ENCODE measurements around the gene ANKRD44. TPM values are rescaled to one million over a fixed set of nuclear protein-coding genes. Genes with fewer than 3 reads are reported as not detected.

The ANKRD44 gene
- total and polyA plus RNA-seq, 2 of the 8 experiments (the other 6 are each of a cell fraction or from before 2014, with no cell fraction given): 1.2 to 1.3 TPM

GRCh38 chr2:197223451-197223850, 87.1 kb downstream of the ANKRD44 start:
- no peak overlapping the region for H4K8ac ChIP-seq (ENCODE audit: extremely low read depth, insufficient read depth, low read length)
- WGBS, 2 experiments (ENCODE audit: extremely low coverage in 1 of 2, insufficient coverage in 1 of 2, insufficient read length in 1 of 2, insufficient replicate concordance in 2 of 2, low coverage in 1 of 2, low lambda C conversion rate in 2 of 2, missing lambda C conversion rate in 1 of 2): 90% methylated on average over 2 of the region's 2 CpGs; no CpG with 5 or more reads in 1 of the 2 experiments
- no peak overlapping the region for H2BK120ac ChIP-seq (replicated peaks; ENCODE audit: low read depth, low read length)
- no peaks in the 10 kb centered on the region for H3K23me2 ChIP-seq (ENCODE audit: low read depth, low read length)
- H3K79me2 ChIP-seq (ENCODE audit: control insufficient read depth in 1 of 2, insufficient read depth in 2 of 2, low read length in 2 of 2): no peaks in the 10 kb centered on the region
- no peaks in the 10 kb centered on the region for H3K79me1 ChIP-seq (ENCODE audit: low read depth, low read length)
- POLR2A ChIA-PET (ENCODE audit: partially characterized antibody): no interaction called here
- H3K23ac ChIP-seq (ENCODE audit: insufficient read length): no peak overlapping the region
- no peak overlapping the region for H3K56ac ChIP-seq (replicated peaks; ENCODE audit: insufficient read length, low read depth, low read length)
- H2BK5ac ChIP-seq (ENCODE audit: low read depth, low read length): no peak overlapping the region
- no peaks in the 10 kb centered on the region for H3K27me3 ChIP-seq (replicated peaks in 1 of 4; ENCODE audit: control insufficient read depth in 3 of 4, extremely low read depth in 1 of 4, insufficient read depth in 3 of 4, low read length in 3 of 4)
- no peaks in the 10 kb centered on the region for H3K36me3 ChIP-seq (ENCODE audit: control insufficient read depth in 2 of 4, insufficient read depth in 4 of 4, low read length in 3 of 4)
- H2AK5ac ChIP-seq (ENCODE audit: low read depth, low read length): no peak overlapping the region
- H2BK15ac ChIP-seq (ENCODE audit: low read length): no peak overlapping the region
- no peaks in the 10 kb centered on the region for H3K9me3 ChIP-seq (ENCODE audit: insufficient read depth in 2 of 2, low read depth in 1 of 2, low read length in 1 of 2)
- no peak overlapping the region for H3K4ac ChIP-seq (replicated peaks; ENCODE audit: insufficient read length, low read depth, low read length)
- no peak overlapping the region for H2BK12ac ChIP-seq (ENCODE audit: low read depth, low read length)
- no peak overlapping the region for H4K91ac ChIP-seq (replicated peaks; ENCODE audit: insufficient read length, low read length)
- CTCF ChIA-PET (ENCODE audit: partially characterized antibody): interaction anchor here (0.6 kb wide), 1 partner anchor 199 kb away, joined by 6 read pairs; no protein-coding TSS in a partner anchor
- H2BK20ac ChIP-seq (ENCODE audit: low read length): no peak overlapping the region
- H3K14ac ChIP-seq (ENCODE audit: insufficient read length): no peak overlapping the region
- no peak overlapping the region for H3K4me3 ChIP-seq (ENCODE audit: extremely low read depth in 1 of 4, insufficient read depth in 2 of 4, low read depth in 3 of 4, low read length in 4 of 4)
- no peaks in the 10 kb centered on the region for H3K4me1 ChIP-seq (replicated peaks in 1 of 4; ENCODE audit: control insufficient read depth in 3 of 4, insufficient read depth in 4 of 4, low read length in 3 of 4)
- DNase-seq (ENCODE audit: low read depth in 1 of 2, low spot score in 2 of 2) (no peak), FAIRE-seq (no peak)
- TF ChIP-seq CREB1 (IDR thresholded peaks at IDR 0.05) (no peak), RNF2 (IDR thresholded peaks at IDR 0.05; ENCODE audit: borderline replicate concordance, low read depth, low read length, missing control alignments, poor library complexity, severe bottlenecking) (no peak), HDAC6 (IDR thresholded peaks at IDR 0.05; ENCODE audit: low read depth, low read length) (no peak), POLR2A (IDR thresholded peaks at IDR 0.05; ENCODE audit: control extremely low read depth in 1 of 2, low read depth in 2 of 2, low read length in 2 of 2) (no peak)
- no peaks in the 10 kb centered on the region for H4K20me1 ChIP-seq (replicated peaks in 1 of 2; ENCODE audit: control insufficient read depth in 1 of 2, insufficient read depth in 2 of 2, low read length in 2 of 2)
- no peak overlapping the region for H3K18ac ChIP-seq (ENCODE audit: extremely low read depth, low read length)
- H3K27ac ChIP-seq (ENCODE audit: low read depth, low read length): no peak overlapping the region
- no peak overlapping the region for H2AFZ ChIP-seq (ENCODE audit: low read length)
- H3K9ac ChIP-seq (replicated peaks in 1 of 4; ENCODE audit: extremely low read depth in 1 of 4, low read depth in 3 of 4, low read length in 3 of 4): no peak overlapping the region
- no peak overlapping the region for H3K4me2 ChIP-seq (ENCODE audit: insufficient read depth in 1 of 2, low read depth in 2 of 2, low read length in 2 of 2)
- no peak overlapping the region for H4K5ac ChIP-seq (ENCODE audit: insufficient read length, low read depth, low read length)

All from H1 (cell line).